Measurements from ENCODE around the gene GP1BA. TPM values are rescaled to one million over a fixed set of nuclear protein-coding genes. Genes with fewer than 3 reads are reported as not detected.
"Not testable (repeated sequence)": the region's sequence is repeated elsewhere in the genome, so short reads cannot be mapped to it uniquely, and the experiment has no call there.

The GP1BA gene
- total and polyA plus RNA-seq, 2 of the 8 experiments (the other 6 are each of a cell fraction or from before 2014, with no cell fraction given), result not detected

DNA sequence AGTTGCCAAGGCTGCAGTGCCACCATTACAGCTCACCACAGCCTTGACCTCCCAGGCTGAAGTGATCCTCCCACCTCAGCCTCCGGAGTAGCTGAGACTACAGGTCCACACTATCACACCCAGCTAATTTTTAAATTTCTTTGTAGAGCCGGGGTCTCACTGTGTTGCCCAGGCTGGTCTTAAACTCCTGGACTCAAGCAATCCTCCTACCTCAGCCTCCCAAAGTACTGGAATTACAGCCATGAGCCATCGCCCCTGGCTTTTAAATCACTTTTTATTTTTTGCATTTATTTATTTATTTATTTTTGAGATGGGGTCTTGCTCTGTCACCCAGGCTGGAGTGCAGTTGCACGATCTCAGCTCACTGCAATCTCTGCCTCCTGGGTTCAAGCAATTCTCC, 17.5 kb upstream of the GP1BA start:
- H3K27ac ChIP-seq (ENCODE audit: low read depth, low read length); H4K5ac ChIP-seq (ENCODE audit: insufficient read length, low read depth, low read length); H4K91ac ChIP-seq (replicated peaks; ENCODE audit: insufficient read length, low read length); H2BK120ac ChIP-seq (replicated peaks; ENCODE audit: low read depth, low read length); DNase-seq (ENCODE audit: low read depth in 1 of 2, low spot score in 2 of 2); H3K18ac ChIP-seq (ENCODE audit: extremely low read depth, low read length); H2BK5ac ChIP-seq (ENCODE audit: low read depth, low read length); H3K79me1 ChIP-seq (ENCODE audit: low read depth, low read length); H3K27me3 ChIP-seq (replicated peaks in 1 of 4; ENCODE audit: control insufficient read depth in 3 of 4, extremely low read depth in 1 of 4, insufficient read depth in 3 of 4, low read length in 3 of 4); H2BK12ac ChIP-seq (ENCODE audit: low read depth, low read length); H3K4me3 ChIP-seq (ENCODE audit: extremely low read depth in 1 of 4, insufficient read depth in 2 of 4, low read depth in 3 of 4, low read length in 4 of 4); H2AFZ ChIP-seq (ENCODE audit: low read length); H4K8ac ChIP-seq (ENCODE audit: extremely low read depth, insufficient read depth, low read length); H3K23me2 ChIP-seq (ENCODE audit: low read depth, low read length); H2AK5ac ChIP-seq (ENCODE audit: low read depth, low read length); H3K79me2 ChIP-seq (ENCODE audit: control insufficient read depth in 1 of 2, insufficient read depth in 2 of 2, low read length in 2 of 2); H3K36me3 ChIP-seq (ENCODE audit: control insufficient read depth in 2 of 4, insufficient read depth in 4 of 4, low read length in 3 of 4); H4K20me1 ChIP-seq (replicated peaks in 1 of 2; ENCODE audit: control insufficient read depth in 1 of 2, insufficient read depth in 2 of 2, low read length in 2 of 2); H3K23ac ChIP-seq (ENCODE audit: insufficient read length); H3K4me1 ChIP-seq (replicated peaks in 1 of 4; ENCODE audit: control insufficient read depth in 3 of 4, insufficient read depth in 4 of 4, low read length in 3 of 4); H3K4ac ChIP-seq (replicated peaks; ENCODE audit: insufficient read length, low read depth, low read length); H2BK20ac ChIP-seq (ENCODE audit: low read length); H3K14ac ChIP-seq (ENCODE audit: insufficient read length); H2BK15ac ChIP-seq (ENCODE audit: low read length); H3K56ac ChIP-seq (replicated peaks; ENCODE audit: insufficient read length, low read depth, low read length); H3K9me3 ChIP-seq (ENCODE audit: insufficient read depth in 2 of 2, low read depth in 1 of 2, low read length in 1 of 2); FAIRE-seq; H3K9ac ChIP-seq (replicated peaks in 1 of 4; ENCODE audit: extremely low read depth in 1 of 4, low read depth in 3 of 4, low read length in 3 of 4); H3K4me2 ChIP-seq (ENCODE audit: insufficient read depth in 1 of 2, low read depth in 2 of 2, low read length in 2 of 2): not testable (repeated sequence)
- POLR2A ChIA-PET (ENCODE audit: partially characterized antibody), result interaction anchor here (1.0 to 5.1 kb wide), 5 partner anchors 9 to 25 kb away, joined by 3 to 55 read pairs (median 6); partner anchors contain the start of genes RNF167 and SLC25A11
- 84% methylated on average over 4 of the region's 4 CpGs; no CpG with 5 or more reads in 1 of the 2 experiments for WGBS, 2 experiments (ENCODE audit: extremely low coverage in 1 of 2, insufficient coverage in 1 of 2, insufficient read length in 1 of 2, insufficient replicate concordance in 2 of 2, low coverage in 1 of 2, low lambda C conversion rate in 2 of 2, missing lambda C conversion rate in 1 of 2)
- CTCF ChIA-PET (ENCODE audit: partially characterized antibody), result interaction anchor here (2.2 kb wide), 1 partner anchor 9 kb away, joined by 6 read pairs; no protein-coding TSS in a partner anchor
